ENCODE results near the gene FKBP14. TPM values are rescaled to one million over a fixed set of nuclear protein-coding genes. Genes with fewer than 3 reads are reported as not detected.

FKBP14 gene
- total and polyA plus RNA-seq, 9 of the 15 experiments (the other 6 are each of a cell fraction or from before 2014, with no cell fraction given), result 5.3 to 27.9 (median 14.3) TPM

GRCh38 chr7:29975561-29975960 is 50.9 kb downstream of the FKBP14 start (continued):
- TF ChIP-seq MNT (conservative IDR thresholded peaks at IDR 0.05), result no peak

- Histone ChIP-seq H3K9me1 (ENCODE audit: control insufficient read depth, insufficient read depth, low read length) (no peaks in the 10 kb centered on the region), H3K27me3 (ENCODE audit: control insufficient read depth in 2 of 2, insufficient read depth in 2 of 2, low read length in 2 of 2) (peaks cover 0 to 5% of the 10 kb centered on the region in 2 experiments; a peak in 2 of 5 replicates), H3K9me3 (replicated peaks; ENCODE audit: control insufficient read depth, insufficient read depth, low read depth, low read length) (no peaks in the 10 kb centered on the region), H3K36me3 (ENCODE audit: control insufficient read depth, insufficient read depth, low read length) (no peaks in the 10 kb centered on the region), H4K20me1 (replicated peaks; ENCODE audit: control insufficient read depth, insufficient read depth, low read length) (no peaks in the 10 kb centered on the region), H3K27ac (ENCODE audit: extremely low read depth, low read depth, low read length) (no peak overlapping the region), H3K4me3 (no peak overlapping the region), H3K9ac (ENCODE audit: insufficient read depth in 1 of 2, low read depth in 2 of 2, low read length in 2 of 2) (no peak overlapping the region), H3K4me2 (ENCODE audit: insufficient read depth, low read length) (no peak overlapping the region), H3K79me2 (ENCODE audit: control insufficient read depth, insufficient read depth, low read length) (no peaks in the 10 kb centered on the region), H2AFZ (ENCODE audit: low read depth, low read length) (no peak overlapping the region), H3K4me1 (replicated peaks in 1 of 2; ENCODE audit: control insufficient read depth in 2 of 2, insufficient read depth in 2 of 2, low read length in 2 of 2) (no peaks in the 10 kb centered on the region)
- ChIA-PET CTCF (ENCODE audit: low intra/inter-chr PET ratio) (no interaction called here), POLR2A (no interaction called here)
- intact Hi-C loops (cut with micrococcal nuclease) (no loop called here), in situ Hi-C loops (cut with MboI) (no loop called here)
- DNase-seq (ENCODE audit: extremely low read depth in 1 of 4, low spot score in 3 of 4) (no peak), ATAC-seq (no peak), FAIRE-seq (no peak)
- no TSS peak for BruUV-seq (replicated peaks)
- WGBS (ENCODE audit: insufficient coverage, low coverage, missing lambda C conversion rate), result 2% methylated on average over 3 of the region's 3 CpGs
- TF ChIP-seq DLX4 (CRISPR knock-in tag; IDR thresholded peaks at IDR 0.05) (no peak), ELK3 (CRISPR knock-in tag; IDR thresholded peaks at IDR 0.05) (no peak), IRF1 (CRISPR knock-in tag; IDR thresholded peaks at IDR 0.05; ENCODE audit: borderline replicate concordance) (no peak), ZNF512 (tag; IDR thresholded peaks at IDR 0.05) (no peak), KLF16 (IDR thresholded peaks at IDR 0.05) (no peak), NFRKB (IDR thresholded peaks at IDR 0.05; ENCODE audit: low read depth) (no peak), WHSC1 (IDR thresholded peaks at IDR 0.05; ENCODE audit: low read length) (no peak), SAP30 (IDR thresholded peaks at IDR 0.05; ENCODE audit: borderline replicate concordance, insufficient read depth, low read depth, low read length, poor library complexity, severe bottlenecking) (no peak), AFF1 (IDR thresholded peaks at IDR 0.05; ENCODE audit: low read depth in 1 of 2, partially characterized antibody in 2 of 2) (no peak)
These were observed 52.2 kb downstream of the FKBP14 start for GRCh38 chr7:29974286-29974685.
